Posterior vena cava (tissue), 2 donors: ENCODE measurements around the gene CDC42. TPM values are rescaled to one million over a fixed set of nuclear protein-coding genes. Genes with fewer than 3 reads are reported as not detected.

ENCODE experiments used
- DNase-seq: peaks from one replicate; pipeline ENCODE4 v3.0.0-alpha.2; 2020; ENCODE audit warnings: low spot score
- intact Hi-C, 2 donors: fragments of 100-400 bp; cut with DNase I; formaldehyde crosslinking; loops; one replicate each; pipeline versions ENCODE4 v1.14.1 to v1.14.2; 2022 to 2023
- total RNA-seq, 2 donors: library from RNA; stranded (reverse); fragmentation: NEBNext Ultra II Directional; extraction: Animal tissue kit (Norgen Biotek cat#: 25700); gene quantifications; one replicate each; pipeline ENCODE4 v1.2.1, GENCODE V29; 2021
- donor health status: DM: yes; HTN: yes; CAD: no.
- donor health status: DM: yes; HTN: yes; CAD: no.

Gene CDC42
- total RNA-seq, 2 donors from 2014 or later, result 214 to 262 TPM

DNA sequence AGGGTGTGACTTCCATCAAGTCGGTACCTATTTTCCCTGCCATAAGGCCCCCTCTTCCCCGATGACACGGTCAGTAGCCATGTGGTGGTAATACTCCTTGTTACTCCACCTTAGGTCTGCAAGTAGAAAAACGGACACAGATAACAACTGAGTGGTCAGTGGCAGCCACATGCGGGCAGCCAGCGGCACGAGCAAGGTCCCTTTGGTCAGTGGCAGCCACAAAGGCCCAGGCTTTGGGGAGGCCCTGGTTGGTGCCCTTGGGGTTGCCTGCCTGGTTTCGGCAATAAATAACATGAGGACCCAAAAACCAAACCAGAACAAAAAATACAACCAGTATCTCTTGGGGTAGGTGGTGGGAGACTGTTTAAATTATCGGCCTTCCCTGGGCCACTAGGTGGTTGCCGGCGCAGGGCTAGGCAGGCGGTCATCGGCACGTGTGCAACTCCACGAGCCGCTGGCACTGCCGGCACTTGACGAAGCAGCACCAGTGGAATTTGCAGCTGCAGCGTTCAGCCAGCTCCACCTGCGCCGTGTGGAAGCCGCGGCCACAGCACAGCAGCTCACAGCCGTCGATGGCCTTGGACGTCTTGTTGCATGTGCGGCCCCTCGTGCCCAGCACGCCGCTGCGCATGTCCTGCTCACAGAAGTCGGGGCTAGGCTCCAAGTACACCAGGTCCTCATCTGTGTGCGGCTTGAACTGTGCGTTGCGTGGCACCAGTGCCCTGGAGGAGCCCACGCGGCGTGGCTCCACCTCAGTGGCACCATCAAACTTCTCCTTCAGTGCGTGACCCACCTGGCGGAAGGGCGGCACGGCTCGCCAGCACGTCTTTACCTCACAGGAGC, 67.3 kb downstream of the CDC42 start:
- intact Hi-C loops, result loop anchor here (10.0 kb wide), 2 partner anchors 295 to 525 kb away; partner anchors contain the start of gene C1QC (in 1 of the 2)
- no peak for DNase-seq

DNA sequence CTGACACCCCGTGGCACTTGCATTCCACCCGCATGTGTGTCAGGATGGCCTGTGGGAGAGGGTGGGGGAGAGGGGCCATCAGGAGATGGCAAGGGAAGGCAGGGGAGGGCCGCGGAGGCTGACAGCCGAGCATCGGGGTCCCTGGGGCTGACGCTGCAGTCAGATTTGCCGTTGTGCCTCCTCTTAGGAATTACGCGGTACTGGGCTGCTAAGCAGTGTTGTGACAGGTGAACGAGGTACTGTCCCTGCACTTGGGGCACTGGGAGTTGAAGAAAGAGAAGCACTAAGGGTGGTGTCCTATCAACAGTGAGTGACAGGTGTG, 67.9 kb downstream of the CDC42 start:
- no peak for DNase-seq
- intact Hi-C loops, result no loop called here

GRCh38 chr1:22121421-22121911, 69.0 kb downstream of the CDC42 start:
- intact Hi-C loops, result no loop called here

GRCh38 chr1:22122273-22123070, 70.0 kb downstream of the CDC42 start:
- intact Hi-C loops, result no loop called here
- peak; percentile 56 for DNase-seq

More at GRCh38 chr1:22121421-22121911, 69.0 kb downstream of the CDC42 start:
- DNase-seq, result no peak

GRCh38 chr1:22123071-22123390, 70.5 kb downstream of the CDC42 start:
- intact Hi-C loops, result no loop called here
- DNase-seq, result peak; percentile 73

- intact Hi-C loops, result no loop called here
- DNase-seq, result peak; percentile 37
Measured at GRCh38 chr1:22123901-22124404, 71.4 kb downstream of the CDC42 start.

DNA sequence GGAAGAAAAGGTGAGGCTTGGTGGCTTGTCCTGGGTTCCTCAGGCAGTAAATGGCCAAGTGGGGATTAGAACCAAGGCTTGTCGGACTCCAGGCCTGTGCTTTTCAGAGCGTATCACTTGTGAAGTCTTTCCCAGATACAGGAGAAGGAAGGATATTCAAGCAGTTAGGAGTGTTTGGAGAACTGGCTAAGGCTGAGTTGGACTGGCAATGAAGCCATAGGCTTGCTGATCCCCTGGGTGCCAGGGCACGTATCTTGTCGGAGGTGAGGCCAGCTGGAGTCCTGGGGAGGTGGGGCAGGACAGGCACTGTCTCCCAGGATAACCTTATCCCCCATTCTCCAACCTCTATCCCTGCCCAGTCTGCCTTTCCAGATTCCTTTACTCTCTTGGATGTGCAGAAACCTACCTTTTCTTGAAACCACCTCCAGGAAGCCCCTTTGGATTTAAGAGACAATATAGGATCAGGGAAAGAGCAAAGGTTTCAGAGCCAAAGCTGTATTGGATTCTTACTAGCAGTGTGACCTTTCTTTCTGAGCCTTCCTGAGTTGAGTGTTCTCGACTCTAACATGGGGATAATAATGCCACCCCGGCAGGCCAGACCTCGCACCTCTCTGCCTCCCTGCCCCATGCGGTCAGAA, 72.2 kb downstream of the CDC42 start:
- DNase-seq, result peak; percentile 14
- intact Hi-C loops, result no loop called here

DNA sequence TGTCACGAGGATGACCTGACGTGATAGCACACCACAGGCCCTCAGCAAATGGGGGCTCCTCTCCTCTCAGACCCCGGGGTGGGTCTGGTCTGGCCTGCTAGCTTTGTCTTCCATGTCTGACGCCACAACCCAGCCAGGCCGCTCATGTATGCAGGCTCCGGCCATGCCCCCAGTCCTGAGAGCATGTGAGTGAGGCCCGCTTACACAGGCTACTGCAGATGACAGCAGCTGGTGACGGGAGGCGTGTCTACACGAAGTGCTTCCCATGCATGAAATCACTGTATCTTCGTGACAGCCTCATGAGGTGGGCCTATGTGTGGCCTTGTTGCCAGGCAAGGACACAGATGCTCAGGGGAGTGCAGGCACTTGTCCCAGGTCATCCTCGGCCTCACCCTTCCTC, 74.0 kb downstream of the CDC42 start:
- no peak for DNase-seq
- intact Hi-C loops, result no loop called here

- DNase-seq, result no peak
- intact Hi-C loops, result no loop called here
Measured at GRCh38 chr1:22127248-22127647, 74.7 kb downstream of the CDC42 start.

DNA sequence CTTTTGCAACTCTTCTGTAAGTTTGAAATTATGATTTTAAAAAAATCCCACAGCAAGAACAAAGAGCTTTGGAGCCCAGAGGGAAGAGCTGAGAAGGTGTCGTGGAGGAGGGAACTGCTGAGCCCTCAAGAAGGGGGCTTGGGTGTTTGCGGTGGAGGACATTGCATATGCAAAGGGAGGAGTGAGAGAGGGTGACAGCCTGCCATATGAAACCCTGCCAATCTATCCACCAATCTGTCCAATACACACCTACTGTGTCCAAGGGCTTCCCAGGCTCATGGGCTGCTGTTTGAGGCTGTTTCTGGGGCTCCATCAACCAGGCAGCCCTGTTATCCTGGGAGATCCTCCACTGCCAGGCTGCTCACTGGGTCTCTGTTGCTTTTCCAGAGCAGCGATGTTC, 75.2 kb downstream of the CDC42 start:
- intact Hi-C loops, result no loop called here
- no peak for DNase-seq

DNA sequence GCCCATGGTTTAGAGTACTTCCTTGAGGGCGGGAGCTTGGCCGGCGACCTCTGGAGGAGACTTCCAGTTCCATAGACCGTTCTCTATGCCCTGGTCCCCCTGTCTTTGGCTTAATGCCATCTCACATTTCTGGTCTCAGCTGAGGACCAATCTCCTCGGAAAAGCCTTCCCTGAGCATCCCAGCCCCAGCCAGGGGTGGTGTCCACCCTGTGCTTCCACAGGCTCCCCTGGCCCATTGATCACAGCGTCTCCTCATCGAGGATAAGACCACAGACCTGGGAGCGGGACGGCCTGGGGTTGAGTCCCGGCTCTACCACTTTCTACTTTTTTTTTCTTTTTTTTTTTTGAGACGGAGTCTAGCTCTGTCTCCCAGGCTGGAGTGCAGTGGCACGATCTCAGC, 75.9 kb downstream of the CDC42 start:
- intact Hi-C loops, result no loop called here
- no peak for DNase-seq

DNA sequence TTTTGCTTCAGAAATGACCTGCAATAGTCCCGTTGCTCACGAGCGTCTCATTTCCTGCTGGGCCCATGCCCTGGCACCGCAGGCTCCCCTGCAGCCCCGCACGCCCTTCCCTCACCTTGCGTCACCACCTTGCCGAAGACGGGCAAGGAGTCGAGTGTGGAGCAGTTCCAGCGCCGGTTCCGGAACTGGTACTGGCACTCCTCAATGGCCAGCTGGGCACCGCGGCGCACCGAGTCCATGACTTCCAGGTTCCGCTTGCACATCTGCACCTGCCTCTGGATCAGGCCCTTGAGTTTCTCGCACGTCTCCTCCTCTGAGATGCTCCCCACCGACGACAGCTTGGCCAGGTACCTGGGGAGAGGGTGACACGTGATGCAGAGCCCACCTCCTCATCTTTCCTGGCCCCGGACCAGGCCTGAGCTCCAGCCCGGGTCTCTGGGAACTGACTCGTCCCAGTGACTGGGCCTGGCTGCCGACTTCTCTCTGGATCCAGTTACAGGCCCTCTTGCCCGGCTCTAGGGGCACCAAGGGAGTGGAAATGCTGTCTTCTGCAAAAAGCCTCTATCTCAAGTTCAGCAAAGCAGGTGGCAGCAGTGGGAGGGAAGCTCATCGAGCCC, 77.1 kb downstream of the CDC42 start:
- intact Hi-C loops, result loop anchor here in 1 of 2 donors (5.0 kb wide), 1 partner anchor 1403 kb away; the partner anchor contains the start of gene E2F2
- DNase-seq, result no peak

DNA sequence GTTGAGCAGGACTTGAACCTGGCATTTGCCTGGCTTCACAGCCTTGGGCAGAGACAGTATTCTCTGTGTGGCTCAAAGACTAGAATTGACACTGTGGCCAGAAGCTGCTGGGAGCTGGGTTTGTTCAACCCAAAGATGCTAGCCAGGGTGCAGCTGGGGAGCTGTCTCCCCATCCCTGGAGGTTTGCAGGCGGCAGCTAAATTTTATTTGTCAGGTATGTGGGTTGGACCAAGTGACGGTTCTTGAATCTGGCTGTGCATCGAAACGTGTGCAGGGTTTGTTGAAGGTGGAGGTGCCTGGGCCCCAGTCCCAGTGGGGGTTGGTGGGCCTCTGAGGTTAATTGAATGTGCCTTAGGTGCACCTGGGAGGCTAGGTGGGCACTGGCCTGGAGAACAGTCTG, 78.6 kb downstream of the CDC42 start:
- no peak for DNase-seq
- intact Hi-C loops, result loop anchor here in 1 of 2 donors (5.0 kb wide), 1 partner anchor 1401 kb away; the partner anchor contains the start of gene E2F2

DNA sequence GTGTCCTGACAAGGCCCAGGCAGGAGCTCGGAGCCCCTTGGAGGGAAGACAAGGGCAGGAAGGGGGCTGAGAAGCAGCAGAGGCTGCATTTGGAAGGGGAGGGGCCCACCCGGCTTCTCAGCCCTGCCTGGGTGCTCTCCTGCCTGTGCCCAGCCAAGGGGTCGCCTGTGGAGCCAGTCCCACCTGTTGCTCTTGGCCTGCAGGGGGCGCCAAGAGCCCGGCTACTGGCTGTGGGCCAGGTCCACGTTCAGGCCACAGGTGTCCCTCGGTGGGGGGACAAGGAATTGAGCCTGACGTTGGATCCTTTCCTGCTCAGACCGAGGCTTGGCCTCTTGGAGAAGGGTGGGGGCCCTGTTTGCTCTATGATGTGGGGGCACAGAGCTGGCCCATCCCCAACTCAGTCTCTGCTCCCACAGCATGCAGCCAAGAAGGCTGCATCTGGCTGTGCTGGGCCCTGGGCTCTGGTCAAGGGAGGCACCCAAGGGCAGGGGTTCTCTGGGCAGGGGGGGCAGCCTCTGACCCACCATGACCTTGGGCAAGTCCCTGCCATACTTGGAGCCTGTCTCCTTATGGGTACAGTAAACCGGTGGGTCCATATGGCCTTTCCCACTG, 79.5 kb downstream of the CDC42 start:
- no peak for DNase-seq
- intact Hi-C loops, result loop anchor here in 1 of 2 donors (5.0 kb wide), 1 partner anchor 1400 kb away; the partner anchor contains the start of gene E2F2

DNA sequence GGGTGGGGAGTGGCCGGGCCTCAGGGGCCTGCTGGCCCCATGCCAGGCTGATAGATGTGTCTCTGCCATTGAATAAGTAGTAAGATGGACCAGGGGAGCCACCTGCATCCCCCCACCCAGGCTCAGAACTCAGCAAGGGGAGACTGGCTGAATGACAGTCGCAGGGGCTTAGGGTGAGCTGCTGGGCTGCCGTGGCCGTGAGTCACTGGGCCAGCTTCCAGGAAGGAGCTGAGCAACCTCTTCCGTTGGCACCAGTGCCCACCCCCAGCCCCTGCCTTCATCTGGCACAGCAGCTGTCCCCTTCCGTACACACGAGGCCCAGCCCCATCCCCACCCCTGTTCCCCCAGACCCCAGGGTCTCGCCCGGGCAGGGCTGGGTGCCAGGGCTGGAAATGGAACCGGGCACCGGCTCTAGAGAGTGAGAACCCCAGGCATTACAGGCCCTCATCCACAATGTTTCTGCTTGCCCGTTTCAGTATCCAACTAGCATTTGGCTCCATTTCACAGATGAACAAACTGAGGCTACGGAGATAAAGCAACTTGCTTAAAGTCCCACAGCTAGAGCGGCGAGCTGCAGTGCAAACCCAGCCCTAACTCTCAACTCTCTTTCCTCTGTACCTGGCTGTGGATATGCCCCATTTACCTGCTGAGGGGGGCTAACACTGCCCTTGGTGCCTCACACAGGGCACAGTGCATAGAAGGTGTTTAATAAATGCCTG, 80.2 kb downstream of the CDC42 start:
- intact Hi-C loops, result loop anchor here in 1 of 2 donors (5.0 kb wide), 1 partner anchor 1400 kb away; the partner anchor contains the start of gene E2F2
- DNase-seq, result no peak

GRCh38 chr1:22133247-22133930, 80.9 kb downstream of the CDC42 start:
- intact Hi-C loops, result loop anchor here in 1 of 2 donors (5.0 kb wide), 1 partner anchor 1399 kb away; the partner anchor contains the start of gene E2F2
- no peak for DNase-seq

DNA sequence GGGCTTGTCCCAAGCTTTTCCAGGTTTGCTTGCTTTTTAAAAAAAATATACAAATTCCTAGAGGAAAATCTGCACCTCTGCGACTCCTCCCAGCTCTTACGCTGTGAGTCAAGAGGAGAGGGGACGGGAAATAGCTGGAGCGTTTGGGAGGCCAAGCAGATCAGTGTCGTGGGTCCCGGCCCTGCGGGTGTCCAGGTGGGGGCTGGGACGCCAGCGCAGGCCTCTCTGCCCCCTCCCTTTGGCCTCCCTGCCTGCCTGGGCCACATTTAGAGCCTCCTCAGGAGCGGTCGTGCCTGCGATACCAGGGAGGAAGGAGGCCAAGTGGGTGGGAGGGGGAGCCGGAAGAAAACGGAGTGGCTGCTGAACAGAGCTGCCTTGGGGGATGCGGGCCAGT, 81.4 kb downstream of the CDC42 start:
- intact Hi-C loops, result loop anchor here in 1 of 2 donors (5.0 kb wide), 1 partner anchor 1398 kb away; the partner anchor contains the start of gene E2F2
- DNase-seq, result no peak
